ENCODE results near the gene RCC2.
"Not testable (repeated sequence)": the region's sequence is repeated elsewhere in the genome, so short reads cannot be mapped to it uniquely, and the experiment has no call there.

The RCC2 gene

DNA sequence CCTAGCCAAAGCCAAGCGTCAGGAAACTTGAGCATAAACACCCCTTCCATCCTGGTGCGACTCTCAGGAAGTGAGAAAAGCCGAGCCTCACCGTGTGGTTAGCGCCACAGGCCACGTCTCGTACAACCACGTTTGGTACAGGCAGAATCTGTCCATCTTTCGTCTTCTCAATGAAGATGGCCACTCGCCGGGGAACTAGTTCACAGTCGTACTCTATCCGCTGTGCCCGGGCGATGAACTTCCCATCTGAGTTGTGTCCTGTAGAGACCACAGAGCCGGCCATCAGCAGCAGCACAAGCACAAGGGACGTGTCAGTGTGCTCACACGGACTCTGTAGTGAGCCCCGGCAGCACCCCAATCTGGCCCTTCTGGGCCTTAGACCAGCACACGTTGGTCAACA, 23.1 kb downstream of the RCC2 start:
- DNase-seq: no peak

DNA sequence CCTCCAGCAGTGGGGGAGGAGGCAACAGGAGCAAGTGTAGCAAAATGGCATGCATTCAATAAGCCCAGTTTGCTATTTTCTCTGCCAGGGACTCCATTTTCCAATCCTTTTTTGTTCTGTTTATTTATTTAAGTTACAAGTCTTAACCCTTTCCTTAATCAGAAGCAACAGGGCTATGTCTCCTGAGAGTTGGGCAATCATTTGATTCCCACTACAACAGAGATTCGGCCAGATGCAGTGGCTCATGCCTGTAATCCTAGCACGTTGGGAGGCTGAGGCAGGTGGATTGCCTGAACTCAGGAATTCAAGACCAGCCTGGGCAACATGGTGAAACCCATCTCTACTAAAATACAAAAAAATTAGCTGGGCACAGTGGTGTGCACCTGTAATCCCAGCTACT, 25.5 kb downstream of the RCC2 start:
- no peak for DNase-seq

DNA sequence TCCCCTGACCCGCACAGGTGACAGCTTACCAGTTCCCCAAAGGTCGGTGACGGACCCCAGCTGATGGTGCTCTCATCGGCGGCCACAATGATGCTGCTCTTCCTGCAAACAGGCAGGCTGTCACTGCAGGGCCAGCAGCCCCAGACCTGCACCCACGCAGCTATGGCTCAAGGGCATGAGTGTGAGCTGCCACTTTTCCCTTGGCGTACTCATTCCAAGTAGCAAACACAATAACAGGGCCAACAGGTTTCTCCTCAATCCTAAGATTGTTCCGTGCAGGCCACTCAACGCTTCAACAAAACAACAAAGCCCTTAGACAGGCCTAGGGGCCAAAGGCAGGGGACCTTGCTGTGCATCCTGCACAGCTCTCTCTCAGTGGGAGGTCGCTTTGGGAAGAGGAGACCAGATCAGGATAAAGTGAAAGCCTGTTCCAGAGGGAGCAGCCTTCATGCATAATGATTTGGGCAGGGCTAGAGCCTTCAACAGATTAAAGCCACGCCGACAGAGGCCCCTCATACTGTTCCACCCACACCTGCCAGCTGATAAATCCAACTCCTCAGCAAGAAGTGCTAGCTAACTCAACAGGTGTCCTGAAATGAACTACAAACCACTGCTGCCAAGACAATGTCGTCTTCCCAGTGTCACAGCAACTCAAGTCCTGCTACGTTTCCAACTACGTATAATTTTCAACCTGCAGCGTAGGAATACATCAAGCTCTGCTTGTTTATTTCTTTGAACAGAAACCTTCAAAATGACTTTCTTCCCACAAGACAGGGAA, 27.2 kb downstream of the RCC2 start:
- DNase-seq: no peak

DNA sequence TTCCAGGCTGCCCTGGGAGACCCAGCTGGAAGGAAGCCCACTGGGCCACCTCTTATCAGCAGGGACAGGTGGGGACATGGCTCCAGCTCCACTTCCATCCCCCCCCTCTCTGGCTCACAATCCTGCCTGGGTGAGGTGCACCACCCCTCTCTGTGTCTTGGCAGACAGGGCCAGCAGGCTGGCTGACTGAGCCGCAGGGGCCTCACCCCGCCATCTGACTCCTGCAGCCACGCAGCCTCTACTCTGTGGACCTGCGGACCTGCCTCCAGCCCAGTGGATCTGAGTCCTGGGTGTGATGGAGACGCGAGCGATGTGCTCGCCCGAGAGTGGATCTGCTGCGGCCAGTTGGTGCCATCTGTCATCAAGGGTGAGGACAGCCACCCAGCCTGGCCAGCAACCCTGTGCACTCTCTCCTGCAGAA, 30.1 kb downstream of the RCC2 start:
- no peak for DNase-seq

DNA sequence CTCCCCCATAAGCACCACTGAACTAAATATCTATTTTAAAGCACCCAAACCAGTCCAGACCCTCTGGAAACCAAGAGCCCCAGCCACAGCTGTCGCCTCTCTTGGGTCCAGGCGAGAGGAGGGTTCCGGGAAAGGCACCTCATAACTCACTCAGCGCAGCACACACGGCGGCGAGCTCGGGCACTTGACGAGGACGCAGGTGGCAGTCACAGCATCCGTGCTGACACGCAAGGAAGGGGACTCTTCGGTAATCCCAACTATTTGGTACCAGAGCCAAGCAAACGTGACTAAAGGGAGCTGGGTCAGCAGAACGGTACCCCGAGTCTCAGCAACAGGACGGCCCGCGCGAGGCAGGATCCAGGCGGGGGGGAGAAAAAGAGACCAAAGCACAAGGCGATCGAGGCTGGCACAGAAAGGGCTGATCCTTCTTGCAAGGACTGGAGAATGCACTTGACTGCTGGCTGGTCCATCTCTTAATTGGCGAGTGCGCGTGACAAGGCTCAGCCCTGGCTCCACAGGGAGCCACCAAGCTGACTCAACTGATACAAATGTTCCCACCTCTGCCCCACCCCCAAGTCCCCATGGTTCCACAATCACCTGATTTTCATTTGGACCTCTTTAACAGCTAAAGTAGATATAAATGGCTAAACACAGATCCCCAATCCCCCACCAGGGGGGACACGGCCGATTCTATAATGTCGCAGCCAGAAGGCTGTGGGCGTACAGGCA, 31.5 kb downstream of the RCC2 start:
- not testable (repeated sequence) for DNase-seq

DNA sequence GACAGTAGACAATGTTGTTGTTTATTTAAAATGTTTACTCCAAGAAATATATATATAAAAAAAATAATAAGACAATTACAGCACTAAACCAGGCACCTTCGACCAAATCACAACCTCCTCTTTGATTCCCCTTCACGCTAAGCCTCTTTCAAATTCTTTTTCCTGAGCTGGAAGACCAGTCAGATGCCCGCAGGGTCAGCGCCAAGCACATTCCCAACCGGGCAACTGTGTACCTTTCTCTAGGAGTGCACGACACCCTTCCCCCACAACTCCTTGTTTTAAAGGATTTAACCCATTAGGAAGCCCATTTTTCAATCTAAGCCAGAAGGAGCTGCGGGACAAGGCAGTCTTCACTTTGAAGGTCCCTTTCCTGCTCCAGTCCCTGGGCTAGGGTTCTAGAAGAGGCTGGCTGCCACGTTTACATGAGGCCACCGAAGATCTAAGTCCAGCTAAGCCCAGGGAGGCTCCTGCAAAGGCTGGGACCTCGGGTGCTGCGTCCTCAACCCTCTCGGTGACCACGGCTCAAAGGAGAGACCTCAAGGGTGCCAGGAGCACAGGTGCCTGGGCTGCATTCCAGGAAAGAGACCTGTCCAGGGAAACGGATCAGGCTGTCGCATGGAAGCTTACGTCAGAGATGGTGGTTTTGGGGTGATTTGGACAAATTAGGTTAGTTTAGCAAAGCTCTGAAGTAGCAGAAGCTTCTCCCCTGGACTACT, 32.6 kb downstream of the RCC2 start:
- not testable (repeated sequence) for DNase-seq

DNA sequence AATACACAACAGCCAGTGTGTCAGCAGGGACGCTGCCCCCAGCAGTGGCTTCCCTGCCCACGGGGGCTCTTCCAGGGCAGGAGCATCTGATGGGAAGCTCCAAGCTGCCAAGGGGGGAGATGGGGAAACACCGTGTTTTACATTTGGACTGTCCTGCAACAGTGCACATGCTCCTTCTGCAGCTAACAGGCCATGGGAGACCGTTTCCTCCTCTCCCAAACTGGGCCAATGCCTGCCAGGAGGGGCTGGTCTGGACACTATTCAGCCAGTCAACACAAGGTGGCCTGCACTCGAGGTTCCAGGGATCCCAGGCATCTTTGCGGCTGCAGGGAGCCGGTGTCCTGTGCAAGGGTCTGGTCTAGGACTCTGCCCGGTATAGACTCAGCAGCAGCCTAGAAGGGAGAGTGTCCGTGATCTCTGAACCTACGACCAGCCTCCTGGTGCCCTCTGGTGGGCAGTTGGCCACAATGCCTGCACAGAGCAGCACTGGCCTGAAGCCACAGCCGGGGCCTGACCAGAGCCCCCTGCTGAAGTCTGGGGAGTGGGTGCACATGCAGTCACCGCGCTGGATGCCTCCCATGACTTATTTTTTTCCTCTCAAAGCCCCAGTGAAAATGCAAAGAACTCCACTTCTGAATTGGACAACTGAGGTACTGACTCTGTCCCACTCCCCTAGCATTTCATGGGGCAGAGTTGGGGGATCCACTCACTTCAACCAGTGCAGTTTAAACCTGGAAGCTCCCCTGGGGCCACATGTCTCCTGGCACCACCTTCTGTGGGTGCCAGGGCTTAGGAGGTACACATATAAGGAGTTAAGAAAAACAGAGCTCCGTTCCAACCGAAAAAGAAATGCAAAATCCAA, 33.3 kb downstream of the RCC2 start:
- DNase-seq: peak; percentile 60

DNA sequence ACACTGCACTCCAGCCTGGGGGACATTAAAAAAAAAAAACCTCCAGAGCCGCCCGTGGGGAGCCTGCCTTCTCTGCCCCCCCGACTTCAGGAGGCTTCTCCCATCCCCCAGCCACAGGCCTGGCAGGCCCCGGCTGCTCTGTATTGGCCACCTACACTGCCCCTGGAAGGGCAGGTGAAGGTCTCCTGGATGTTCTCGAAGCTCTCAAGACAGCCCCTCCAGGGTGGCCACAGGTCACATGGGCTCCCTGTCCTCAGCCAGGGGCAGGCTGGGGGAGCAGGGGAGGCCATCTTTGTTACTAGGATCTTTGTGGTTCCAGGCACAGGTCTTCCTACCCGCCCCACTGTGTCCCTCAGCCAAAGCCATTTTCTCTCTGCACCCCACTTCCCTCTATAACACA, 34.7 kb downstream of the RCC2 start:
- no peak for DNase-seq

DNA sequence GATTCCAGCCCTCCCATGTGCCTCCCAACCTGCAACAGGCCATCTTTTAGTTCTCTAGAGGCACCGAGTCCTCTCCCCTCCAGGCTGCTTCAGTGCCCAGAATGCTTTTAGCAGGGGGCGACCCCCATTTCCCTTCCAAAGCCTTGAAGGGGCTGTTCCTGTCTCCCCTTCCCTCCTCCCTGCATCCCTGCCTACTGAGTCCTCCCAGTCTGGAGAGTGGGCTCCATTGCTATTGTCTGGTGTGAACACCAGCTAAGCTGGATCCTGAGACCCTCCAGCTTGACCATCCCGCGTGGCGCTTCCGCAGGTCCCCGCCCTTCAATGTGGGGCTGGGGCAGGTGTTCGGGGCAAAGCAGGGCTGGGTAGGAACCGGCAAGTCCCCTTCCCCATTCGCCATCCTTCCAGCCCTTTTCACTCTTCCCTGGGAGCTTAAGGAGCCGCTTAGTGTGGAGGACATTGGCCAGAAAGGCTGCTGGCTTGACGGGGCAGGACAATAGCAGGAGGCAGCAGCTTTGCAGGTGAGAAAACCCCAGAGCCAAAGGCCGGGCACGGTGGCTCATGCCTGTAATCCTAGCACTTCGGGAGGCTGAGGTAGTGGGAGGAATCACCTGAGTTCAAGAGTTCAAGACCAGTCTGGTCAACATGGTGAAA, 35.3 kb downstream of the RCC2 start:
- no peak for DNase-seq

DNA sequence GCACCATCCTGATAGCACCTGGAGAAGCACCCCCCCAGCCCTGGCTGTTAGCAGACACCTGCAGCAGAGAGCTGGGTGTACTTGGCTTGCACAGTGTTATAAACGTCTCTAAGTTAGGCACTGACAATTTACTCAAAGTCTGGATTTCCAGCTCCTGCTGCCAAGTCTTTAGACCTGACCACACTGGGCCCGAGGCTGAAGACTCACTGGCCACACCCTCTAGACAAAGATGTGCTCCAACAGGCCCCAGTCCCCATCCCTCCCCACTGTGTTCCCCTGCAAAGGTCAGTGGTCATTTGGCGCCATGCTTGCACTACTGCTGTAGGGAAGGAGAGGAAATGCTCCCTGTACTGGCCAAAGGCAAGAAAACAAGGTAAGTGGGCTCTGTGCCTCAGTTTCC, 36.4 kb downstream of the RCC2 start:
- DNase-seq: peak; percentile 15

DNA sequence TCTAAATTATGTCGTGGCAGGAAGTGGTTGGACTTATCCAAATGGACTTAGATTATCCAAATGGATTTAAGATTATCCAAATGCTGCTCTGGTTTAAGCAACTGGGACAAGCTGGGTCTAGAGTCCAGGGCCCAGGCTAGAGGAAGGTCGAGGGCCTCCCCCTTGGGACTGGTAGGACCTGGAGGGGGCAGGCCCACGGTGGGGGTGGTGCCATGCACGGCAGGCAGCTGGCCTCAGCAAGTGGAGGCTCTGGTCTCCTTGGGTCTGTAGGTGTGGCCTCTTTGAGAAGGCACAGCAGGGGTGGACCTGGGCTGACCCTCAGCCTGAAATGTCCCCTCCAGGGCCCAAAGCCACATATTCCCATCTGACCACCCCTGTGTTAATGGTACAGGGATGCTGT, 37.6 kb downstream of the RCC2 start:
- no peak for DNase-seq

DNA sequence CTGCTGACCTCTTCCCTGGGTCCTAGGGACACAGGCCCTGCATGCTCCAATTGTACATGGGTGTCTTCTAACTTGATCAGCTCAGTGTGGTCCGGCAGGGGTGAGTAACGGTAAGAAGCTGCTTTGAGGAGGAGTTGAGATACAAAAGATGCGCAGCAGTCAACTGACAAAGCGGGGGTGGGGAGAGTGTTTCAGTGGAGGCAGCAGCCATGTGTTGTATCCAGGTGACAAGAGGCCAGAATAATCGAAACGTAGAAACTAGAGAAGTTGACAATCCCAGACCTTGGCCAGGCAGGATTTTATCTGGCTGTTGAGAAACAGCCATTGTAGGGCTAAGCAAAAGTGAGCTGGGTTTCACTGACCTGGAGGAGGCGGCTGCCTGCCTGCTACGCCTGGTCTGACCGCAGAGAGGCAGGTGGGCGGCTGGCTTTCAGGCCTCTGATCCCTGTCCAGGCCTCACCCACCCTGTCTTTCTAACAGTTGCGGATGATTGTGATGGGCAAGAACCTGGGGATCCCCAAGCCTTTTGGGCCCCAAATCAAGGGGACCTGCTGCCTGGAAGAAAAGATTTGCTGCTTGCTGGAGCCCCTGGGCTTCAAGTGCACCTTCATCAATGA, 38.6 kb downstream of the RCC2 start:
- DNase-seq: no peak

DNA sequence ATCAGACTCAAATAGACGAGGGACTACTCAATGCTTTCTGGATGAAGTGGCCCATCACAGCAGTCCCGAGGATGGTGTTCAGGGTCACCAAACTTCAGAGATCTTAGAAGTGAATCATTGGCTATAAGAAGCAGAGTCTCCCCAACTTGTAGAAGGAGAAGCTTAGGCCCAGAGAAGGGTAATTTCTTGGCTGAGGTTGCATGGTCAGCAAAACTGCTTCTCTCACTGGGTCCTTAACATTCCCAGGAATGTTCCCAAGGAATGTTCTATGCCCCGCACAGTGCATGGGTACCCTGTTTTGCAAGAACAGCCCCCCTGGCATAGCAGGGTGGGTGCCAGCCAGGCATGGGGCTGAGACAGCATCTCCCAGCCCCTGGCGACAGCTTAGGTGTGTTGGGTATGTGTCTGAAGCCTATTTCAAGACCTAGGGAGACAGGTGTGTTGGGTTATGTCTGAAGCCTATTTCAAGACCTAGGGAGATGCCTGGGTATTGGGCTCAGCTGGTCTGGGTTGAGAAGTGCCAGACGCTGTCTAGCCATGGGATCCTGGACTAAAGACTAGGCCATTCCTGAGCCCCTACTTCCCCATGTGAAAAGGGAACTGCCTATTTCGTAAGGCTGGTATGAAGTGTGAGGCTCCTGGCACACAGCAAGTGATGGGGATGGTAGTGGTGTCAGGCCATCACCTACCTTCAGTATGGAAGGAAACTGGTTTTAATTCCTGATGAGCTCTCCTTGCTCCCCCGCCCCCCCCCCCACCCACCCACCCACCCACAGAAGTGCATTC, 41.4 kb downstream of the RCC2 start:
- no peak for DNase-seq

DNA sequence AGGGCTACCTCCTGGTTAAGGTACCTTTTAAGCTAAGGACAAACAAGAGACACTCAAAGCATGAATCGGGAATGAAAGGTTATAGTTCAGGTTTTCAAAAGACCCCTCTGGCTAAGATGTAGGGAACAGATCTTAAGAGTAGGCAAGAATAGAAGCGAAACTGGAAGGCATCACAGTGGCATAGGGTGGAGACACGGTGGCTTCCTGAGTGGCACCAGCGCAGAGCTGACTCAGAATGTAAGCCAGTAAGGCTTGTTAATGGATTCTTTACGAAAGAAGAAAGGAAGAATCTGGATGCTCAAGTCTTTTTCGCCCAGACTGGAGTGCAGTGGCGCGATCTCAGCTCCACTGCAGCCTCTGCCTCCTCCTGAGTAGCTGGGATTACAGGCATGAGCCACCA, 46.2 kb downstream of the RCC2 start:
- DNase-seq: no peak

DNA sequence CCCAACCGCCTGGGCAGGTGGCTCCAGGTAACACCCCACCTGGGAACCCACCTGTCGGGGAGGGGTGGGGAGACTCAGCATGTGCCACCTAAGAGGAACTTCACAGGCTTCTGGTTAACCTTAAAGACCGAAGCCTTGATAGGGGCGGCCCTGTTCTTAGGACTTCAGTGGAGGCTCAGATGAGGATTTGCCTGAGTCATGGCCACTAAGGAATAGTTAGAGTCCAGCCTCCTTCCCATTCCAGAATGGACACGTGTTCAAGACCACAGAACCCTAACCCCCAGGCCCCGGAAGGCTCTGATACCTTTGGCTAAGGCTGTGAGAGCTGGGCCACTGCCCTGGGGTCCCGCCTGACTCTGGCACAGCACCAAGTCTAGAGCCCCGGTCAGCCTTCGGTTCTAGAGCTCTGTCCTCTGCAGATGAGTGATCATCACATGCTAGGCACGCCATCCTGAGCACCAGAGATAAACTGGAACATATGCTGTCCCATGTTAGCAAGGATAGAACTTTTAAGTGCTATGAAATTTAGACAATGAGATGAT, 47.2 kb downstream of the RCC2 start:
- no peak for DNase-seq

DNA sequence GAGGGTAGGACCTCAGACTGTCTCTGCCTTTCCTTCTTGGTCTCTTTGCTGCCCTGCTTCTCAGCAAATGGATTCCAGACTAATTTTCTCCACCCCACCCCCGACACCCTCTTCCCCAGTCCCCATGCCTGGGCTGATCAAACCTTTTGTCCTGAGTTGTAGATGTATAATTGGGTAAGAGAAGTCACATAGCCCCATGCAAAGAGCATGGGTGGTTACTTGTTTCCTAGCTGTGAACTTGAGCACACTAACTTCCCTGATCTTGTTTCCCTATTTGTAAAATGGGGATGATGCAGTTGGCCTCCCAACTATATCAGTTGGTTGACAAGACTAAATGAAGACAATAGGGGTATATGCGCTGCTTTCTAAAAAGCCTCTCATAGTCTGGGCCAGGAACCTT, 58.3 kb downstream of the RCC2 start:
- DNase-seq: no peak

DNA sequence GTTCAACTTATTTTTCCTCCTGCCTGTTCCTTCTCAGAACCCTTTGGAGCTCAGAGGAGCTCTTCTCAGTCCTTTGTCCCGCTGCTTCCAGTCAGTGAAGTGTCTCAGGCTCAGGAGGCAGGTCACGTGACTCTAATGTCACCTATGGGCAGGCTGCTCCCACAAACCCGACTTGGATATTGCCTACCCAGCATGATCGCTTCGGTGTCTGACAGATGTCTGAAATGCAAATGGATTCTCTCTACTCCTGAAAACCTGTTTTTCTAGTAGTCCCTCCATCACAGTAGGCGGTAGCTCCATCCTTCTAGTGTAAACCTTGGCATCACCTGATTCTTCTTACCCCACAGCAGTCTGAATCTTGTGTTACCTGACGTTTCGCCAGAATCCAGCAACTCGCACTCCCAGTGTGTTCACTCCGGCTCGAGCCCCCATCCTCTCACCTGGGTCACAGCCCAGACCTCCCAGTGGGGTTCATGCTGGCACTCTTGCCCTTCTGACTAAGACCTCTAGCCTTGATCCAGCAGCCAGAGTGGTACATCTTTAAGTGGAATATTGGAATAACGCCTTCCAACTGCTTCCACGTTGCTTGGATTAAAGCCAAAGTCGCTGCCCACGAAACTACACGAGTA, 62.0 kb downstream of the RCC2 start:
- no peak for DNase-seq

DNA sequence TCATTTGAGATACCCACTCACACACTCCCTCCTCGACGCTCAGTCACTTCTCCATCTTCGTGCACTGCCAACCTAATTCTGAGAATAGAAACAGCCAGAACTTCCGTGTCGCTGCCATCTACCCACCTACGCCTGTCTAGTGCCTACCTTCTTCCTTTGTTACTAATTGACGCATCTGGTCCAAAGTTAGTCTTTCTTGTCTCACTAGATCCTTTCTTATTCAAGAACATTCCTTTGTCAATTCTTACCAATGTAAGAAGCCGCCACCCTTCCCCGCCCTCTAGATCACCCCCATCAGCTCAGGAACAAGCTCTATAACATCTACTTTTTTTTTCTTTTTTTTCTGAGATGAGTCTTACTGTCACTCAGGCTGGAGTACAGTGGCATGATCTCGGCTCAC, 63.8 kb downstream of the RCC2 start:
- no peak for DNase-seq

DNA sequence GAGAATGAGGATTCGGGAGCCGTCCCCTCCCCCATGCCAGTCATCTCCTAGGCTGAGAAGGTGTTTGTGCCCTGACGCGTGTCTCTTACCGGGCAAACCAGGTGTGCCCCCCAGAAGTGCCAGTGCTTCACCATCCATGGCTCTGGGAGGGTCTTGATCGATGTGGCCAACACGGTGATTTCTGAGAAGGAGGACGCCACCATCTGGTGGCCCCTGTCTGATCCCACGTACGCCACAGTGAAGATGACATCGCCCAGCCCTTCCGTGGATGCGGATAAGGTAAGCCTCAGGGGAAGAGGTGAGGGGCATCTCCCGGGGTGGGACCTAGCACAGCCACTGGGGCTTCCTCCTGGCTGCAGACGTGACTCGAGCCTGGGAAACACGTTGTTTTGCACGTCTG, 66.5 kb downstream of the RCC2 start:
- no peak for DNase-seq

DNA sequence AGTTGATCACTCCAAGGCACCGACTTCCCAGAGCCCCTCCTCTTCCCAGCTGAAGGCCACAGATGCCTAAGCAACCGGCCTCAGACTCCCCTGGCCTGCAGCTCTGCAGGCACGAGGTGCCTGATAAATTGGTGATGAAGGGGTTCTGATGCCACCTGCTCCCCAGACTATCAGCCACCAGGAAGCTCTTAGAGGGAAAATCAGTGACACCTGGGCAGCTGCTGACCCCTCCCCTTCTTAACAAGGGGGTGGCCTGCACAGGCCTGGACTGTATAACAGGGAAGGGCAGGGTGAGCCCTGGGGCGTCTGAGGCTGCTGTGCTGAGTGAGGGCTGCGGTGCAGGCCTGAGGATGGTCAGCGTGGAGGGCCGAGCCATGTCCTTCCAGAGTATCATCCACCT, 67.6 kb downstream of the RCC2 start, which contains the start of gene PADI6:
PADI6 (plus strand) TSS at position 301 of the 400 bp plus-strand sequence; CDS start at position 351, 50 bp downstream.
- DNase-seq: no peak

Measured in EL (cell line).